Mesothelial cell of epicardium (in vitro differentiated cells): ENCODE data around the gene RCOR1. TPM values are rescaled to one million over a fixed set of nuclear protein-coding genes. Genes with fewer than 3 reads are reported as not detected.

Experiments used
- DNase-seq, 2 experiments: peaks; one replicate each; pipeline ENCODE4 v3.0.0; 2021; ENCODE audit warnings: low spot score in 2 of 2; ENCODE audit not compliant: unreplicated experiment in 2 of 2
- H3K27ac Mint-ChIP-seq: 2 replicates; pipeline ENCODE4 v1.8.0; 2021; ENCODE audit warnings: mixed read lengths
- H3K27me3 Mint-ChIP-seq: 2 replicates; pipeline ENCODE4 v1.8.0; 2021; ENCODE audit warnings: low read depth, mixed read lengths
- H3K36me3 Mint-ChIP-seq: 2 replicates; pipeline ENCODE4 v1.8.0; 2021; ENCODE audit warnings: mixed read lengths
- H3K4me1 Mint-ChIP-seq: 2 replicates; pipeline ENCODE4 v1.8.0; 2021; ENCODE audit warnings: mixed read lengths
- H3K4me3 Mint-ChIP-seq: 2 replicates; pipeline ENCODE4 v1.8.0; 2021; ENCODE audit warnings: mild to moderate bottlenecking, moderate library complexity, mixed read lengths
- H3K9me3 Mint-ChIP-seq: 2 replicates; pipeline ENCODE4 v1.8.0; 2021; ENCODE audit warnings: mixed read lengths
- CTCF ChIP-seq: fragments of 200-600 bp; sonication (generic); IDR thresholded peaks from one replicate; pipeline ENCODE4 v1.5.0; 2021; ENCODE audit warnings: antibody characterized with exemption; ENCODE audit not compliant: unreplicated experiment
- total RNA-seq: library from RNA; stranded (reverse); gene quantifications from 3 replicates; pipeline ENCODE4 v1.2.1, GENCODE V29; 2021

Gene RCOR1
- total RNA-seq, 1 donor from 2014 or later: 47.4 TPM

GRCh38 chr14:102728501-102728900, 136.1 kb downstream of the RCOR1 start:
- H3K9me3 Mint-ChIP-seq: no peaks in the 10 kb centered on the region

GRCh38 chr14:102729268-102729667, 136.8 kb downstream of the RCOR1 start:
- Mint-ChIP-seq H3K36me3 (peaks cover 47% of the 10 kb centered on the region), H3K4me3 (no peak overlapping the region), H3K4me1 (peaks cover 4% of the 10 kb centered on the region), H3K9me3 (no peaks in the 10 kb centered on the region), H3K27ac (no peak overlapping the region), H3K27me3 (no peaks in the 10 kb centered on the region)
- DNase-seq: no peak
- TF ChIP-seq CTCF: no peak

More at GRCh38 chr14:102728501-102728900, 136.1 kb downstream of the RCOR1 start:
- peaks cover 4% of the 10 kb centered on the region for H3K4me1 Mint-ChIP-seq
- DNase-seq: no peak
- H3K36me3 Mint-ChIP-seq: peaks cover 50% of the 10 kb centered on the region
- H3K27me3 Mint-ChIP-seq: no peaks in the 10 kb centered on the region
- no peak for TF ChIP-seq CTCF
- H3K27ac Mint-ChIP-seq: no peak overlapping the region
- no peak overlapping the region for H3K4me3 Mint-ChIP-seq

GRCh38 chr14:102729825-102730224, 137.4 kb downstream of the RCOR1 start:
- Mint-ChIP-seq H3K9me3 (no peaks in the 10 kb centered on the region), H3K27ac (no peak overlapping the region), H3K4me3 (no peak overlapping the region), H3K36me3 (peaks cover 45% of the 10 kb centered on the region), H3K4me1 (peaks cover 4% of the 10 kb centered on the region), H3K27me3 (no peaks in the 10 kb centered on the region)
- no peak for TF ChIP-seq CTCF
- DNase-seq: no peak

GRCh38 chr14:102731101-102731870, 138.8 kb downstream of the RCOR1 start:
- H3K4me3 Mint-ChIP-seq: no peak overlapping the region
- H3K4me1 Mint-ChIP-seq: peaks cover 4% of the 10 kb centered on the region
- no peak overlapping the region for H3K27ac Mint-ChIP-seq
- H3K36me3 Mint-ChIP-seq: peaks cover 35% of the 10 kb centered on the region
- H3K9me3 Mint-ChIP-seq: no peaks in the 10 kb centered on the region
- DNase-seq: peak in 1 of 2 experiments; percentile 20
- no peaks in the 10 kb centered on the region for H3K27me3 Mint-ChIP-seq
- TF ChIP-seq CTCF: no peak

- no peak for TF ChIP-seq CTCF
- peak in 1 of 2 experiments; percentile 26 for DNase-seq
- no peak overlapping the region for H3K4me3 Mint-ChIP-seq
- H3K27ac Mint-ChIP-seq: no peak overlapping the region
- no peaks in the 10 kb centered on the region for H3K27me3 Mint-ChIP-seq
- peaks cover 4% of the 10 kb centered on the region for H3K4me1 Mint-ChIP-seq
- peaks cover 28% of the 10 kb centered on the region for H3K36me3 Mint-ChIP-seq
- H3K9me3 Mint-ChIP-seq: no peaks in the 10 kb centered on the region
Observed at GRCh38 chr14:102731871-102732800, 139.7 kb downstream of the RCOR1 start.
